Activated naive CD4-positive, alpha-beta T cell treated with anti-CD3 and anti-CD28 coated beads, Interleukin-2, amount 50 U/mL, for 72 hours (primary cell): Measurements from ENCODE around the gene PRSS38. TPM values are rescaled to one million over a fixed set of nuclear protein-coding genes. Genes with fewer than 3 reads are reported as not detected.
"Not testable (repeated sequence)": the region's sequence is repeated elsewhere in the genome, so short reads cannot be mapped to it uniquely, and the experiment has no call there.

ENCODE experiments used
- ATAC-seq, 2 donors: fragments of 150-1000 bp; cut with Tn5 transposase; 2 replicates each; pipeline ENCODE4 v1.10.0; 2021; ENCODE audit warnings: mild to moderate bottlenecking in 2 of 2, moderate library complexity in 2 of 2
- DNase-seq, 2 donors: peaks; one replicate each; pipeline ENCODE4 v3.0.0; 2021 to 2022; ENCODE audit warnings: low spot score in 2 of 2
- H3K27ac Mint-ChIP-seq, 2 donors: one replicate each; pipeline ENCODE4 v1.8.0; 2022; ENCODE audit warnings: mild to moderate bottlenecking in 2 of 2, mixed read lengths in 2 of 2
- H3K36me3 Mint-ChIP-seq, 2 donors: one replicate each; pipeline ENCODE4 v1.8.0; 2022; ENCODE audit warnings: mixed read lengths in 2 of 2
- H3K9me3 Mint-ChIP-seq, 2 donors: one replicate each; pipeline ENCODE4 v1.8.0; 2022; ENCODE audit warnings: mixed read lengths in 2 of 2
- total RNA-seq, 2 donors: library from RNA; stranded (reverse); gene quantifications; one replicate each; pipeline ENCODE4 v1.2.3, GENCODE V29; 2022

Gene PRSS38
- total RNA-seq, 2 donors from 2014 or later = not detected

DNA sequence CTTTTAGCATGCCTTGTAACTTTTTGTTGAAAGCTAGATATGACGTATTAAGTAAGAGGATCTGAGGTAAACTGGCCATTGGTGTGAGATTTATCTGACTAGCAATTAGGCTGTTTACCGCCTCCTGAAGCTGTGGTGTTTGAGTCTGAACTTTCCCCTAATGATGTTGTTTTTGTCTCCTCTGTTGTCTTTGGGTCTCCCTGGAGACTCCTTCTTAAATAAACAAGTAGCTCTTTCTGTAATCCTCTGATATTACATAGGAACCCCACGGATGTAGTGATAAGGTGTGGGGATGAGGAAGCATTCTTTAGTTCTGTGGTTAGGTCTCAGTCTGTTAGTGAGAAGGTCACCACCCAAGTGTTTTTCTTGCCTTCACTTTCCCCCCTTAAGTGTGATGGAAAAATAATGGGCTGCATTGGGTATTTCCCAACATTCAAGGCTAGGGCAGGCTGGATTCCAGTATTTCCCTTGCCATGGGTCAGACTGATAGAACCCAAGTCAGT lies 33.0 kb downstream of the PRSS38 start:
- no peak for ATAC-seq

DNA sequence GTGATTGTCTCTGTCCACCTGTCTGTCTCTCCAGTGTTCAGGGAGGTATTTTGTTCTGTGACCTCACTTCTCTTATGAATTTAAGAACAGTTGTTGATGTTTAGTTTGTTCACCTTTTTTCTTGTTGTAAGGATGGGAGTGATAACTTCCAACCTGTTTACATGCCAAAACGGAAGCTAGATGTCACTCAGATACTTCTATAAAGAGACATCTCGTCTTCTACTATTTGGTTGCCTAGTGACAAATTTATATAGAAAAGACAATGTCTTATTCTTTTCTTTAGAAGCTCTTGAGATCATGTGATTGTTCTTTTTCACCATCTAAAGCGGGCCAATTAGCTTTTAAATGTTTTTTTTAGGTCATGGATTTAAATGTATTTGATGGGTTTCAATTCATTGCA lies 33.8 kb downstream of the PRSS38 start:
- ATAC-seq (no peak), DNase-seq (no peak)
- peaks cover 0 to 6% of the 10 kb centered on the region in 2 donors for H3K36me3 Mint-ChIP-seq
- peaks cover 5 to 6% of the 10 kb centered on the region in 2 donors for H3K9me3 Mint-ChIP-seq
- no peak overlapping the region for H3K27ac Mint-ChIP-seq

More for the DNA sequence above, 33.0 kb downstream of the PRSS38 start:
- DNase-seq = no peak
- Mint-ChIP-seq H3K27ac (no peak overlapping the region), H3K9me3 (peaks cover 5 to 6% of the 10 kb centered on the region in 2 donors), H3K36me3 (peaks cover 0 to 6% of the 10 kb centered on the region in 2 donors)

DNA sequence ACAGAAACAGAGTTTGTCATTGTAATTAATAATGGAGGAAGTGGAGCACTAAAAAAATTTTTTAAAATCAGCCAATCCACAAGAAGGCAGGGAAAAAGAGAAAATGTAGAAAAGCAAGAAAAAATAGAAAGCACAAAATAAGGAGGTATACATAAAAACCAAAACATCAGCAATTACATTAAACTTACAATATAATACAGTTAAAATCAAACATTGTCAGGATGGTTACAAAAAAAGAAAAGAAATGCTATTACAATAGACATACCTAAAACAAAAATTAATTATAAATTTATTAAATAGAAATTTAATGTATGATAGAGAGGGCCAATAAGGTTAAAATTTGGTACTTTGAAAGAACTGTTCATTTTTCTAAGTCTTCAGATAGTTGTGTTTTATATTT lies 38.7 kb downstream of the PRSS38 start:
- Mint-ChIP-seq H3K27ac (no peak overlapping the region), H3K9me3 (no peaks in the 10 kb centered on the region), H3K36me3 (no peaks in the 10 kb centered on the region)
- no peak for DNase-seq
- ATAC-seq = no peak

DNA sequence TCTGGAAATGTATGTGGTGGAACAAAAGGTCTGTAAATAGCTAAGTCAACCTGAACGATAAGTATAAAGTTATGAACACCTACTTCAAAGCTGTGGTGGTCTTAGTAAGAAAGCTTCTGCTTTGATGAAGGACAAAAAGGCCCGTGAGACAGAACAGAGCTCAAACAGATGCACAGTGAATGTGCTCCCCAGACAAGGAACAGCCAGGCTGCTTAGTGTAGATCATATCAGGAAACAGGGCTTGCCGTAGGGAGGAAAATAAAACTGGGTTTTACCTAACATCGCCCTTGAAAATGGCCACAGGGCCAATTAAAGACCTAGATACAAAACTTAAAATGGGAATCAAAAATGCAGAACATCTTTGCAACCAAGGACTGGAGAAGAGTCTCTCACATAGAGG lies 40.2 kb downstream of the PRSS38 start:
- H3K9me3 Mint-ChIP-seq = no peaks in the 10 kb centered on the region
- ATAC-seq = no peak
- H3K27ac Mint-ChIP-seq = no peak overlapping the region
- H3K36me3 Mint-ChIP-seq = no peaks in the 10 kb centered on the region
- DNase-seq = no peak

DNA sequence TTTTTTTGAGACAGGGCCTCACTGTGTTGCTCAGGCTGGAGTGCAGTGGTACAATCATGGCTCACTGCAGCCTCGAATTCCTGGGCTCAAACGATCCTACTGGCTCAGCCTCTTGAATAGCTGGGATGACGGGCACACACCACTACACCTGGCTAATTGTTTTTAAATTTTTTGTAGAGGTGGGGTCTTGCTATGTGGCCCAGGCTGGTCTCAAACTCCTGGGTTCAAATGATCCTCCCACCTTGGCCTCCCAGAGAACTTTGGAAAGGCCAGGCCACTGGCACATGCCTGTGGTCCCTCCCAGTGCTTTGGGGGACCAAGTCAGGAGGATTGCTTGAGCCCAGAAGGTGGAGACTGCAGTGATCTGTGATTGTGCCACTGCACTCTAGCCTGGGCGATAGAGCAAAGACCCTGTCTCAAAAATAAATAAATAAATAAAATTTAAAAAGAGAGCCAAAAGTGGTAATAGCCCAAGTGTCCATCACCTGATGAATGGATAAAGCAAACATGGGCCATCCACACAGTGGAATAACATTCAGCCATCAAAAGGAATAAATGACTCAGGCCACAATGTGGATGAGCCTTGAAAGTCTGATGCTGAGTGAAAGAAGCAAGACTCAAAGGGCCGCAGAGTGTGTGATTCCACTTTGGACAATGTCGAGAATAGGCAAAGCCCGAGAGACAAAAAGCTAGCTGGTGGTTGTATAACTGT lies 40.8 kb downstream of the PRSS38 start:
- ATAC-seq (no peak), DNase-seq (no peak)
- Mint-ChIP-seq H3K36me3 (no peaks in the 10 kb centered on the region), H3K27ac (no peak overlapping the region), H3K9me3 (no peaks in the 10 kb centered on the region)

DNA sequence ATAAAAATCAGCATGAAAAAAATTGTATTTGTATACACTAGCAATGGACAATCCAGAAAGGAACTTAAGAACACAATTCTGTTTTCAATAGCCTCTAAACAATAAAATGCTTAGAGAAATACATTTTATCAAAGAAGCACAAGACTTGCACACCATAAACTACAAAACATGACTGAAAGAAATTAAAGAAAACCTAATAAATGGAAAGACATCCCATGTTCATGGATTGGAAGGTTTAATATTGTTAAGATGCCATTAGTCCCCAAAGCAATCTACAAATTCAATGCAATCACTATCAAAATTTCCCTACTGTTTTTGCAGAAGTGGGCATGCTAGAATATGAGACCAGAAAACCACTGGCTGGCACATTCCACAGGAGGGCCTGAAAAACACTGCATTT lies 49.4 kb downstream of the PRSS38 start:
- H3K36me3 Mint-ChIP-seq = peaks cover 0 to 7% of the 10 kb centered on the region in 2 donors
- H3K27ac Mint-ChIP-seq = no peak overlapping the region
- ATAC-seq (no peak), DNase-seq (no peak)
- H3K9me3 Mint-ChIP-seq = peaks cover 3 to 13% of the 10 kb centered on the region in 2 donors

DNA sequence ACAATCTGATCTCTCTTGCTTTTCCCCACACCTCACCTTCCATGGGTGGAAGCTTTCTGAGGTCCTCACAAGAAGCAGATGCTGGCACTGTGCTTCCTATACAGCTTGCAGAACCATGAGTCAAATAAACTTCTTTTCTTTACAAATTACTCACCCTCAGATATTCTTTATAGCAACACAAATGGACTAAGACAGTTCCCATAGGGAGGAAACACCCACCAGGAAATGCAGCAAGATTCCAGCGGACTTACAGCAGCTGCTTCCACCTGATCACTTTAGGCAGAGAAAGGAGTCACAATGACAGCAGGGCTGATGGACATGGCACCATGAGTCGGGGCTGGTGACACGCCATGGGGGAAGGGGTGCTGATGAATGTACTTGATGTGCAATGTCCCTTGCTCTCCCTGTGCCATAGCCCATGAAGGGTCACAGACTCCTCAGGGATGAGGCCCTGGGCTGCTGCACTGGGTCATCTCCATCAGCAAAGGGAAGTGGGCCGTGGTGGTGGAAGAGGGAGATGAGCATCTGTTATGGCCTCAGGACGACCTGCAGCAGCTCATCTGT lies 53.9 kb downstream of the PRSS38 start:
- H3K27ac Mint-ChIP-seq = no peak overlapping the region
- DNase-seq (no peak), ATAC-seq (peak in 1 of 2 donors; percentile 49)
- peaks cover 7 to 18% of the 10 kb centered on the region in 2 donors for H3K9me3 Mint-ChIP-seq
- peaks cover 0 to 11% of the 10 kb centered on the region in 2 donors for H3K36me3 Mint-ChIP-seq

DNA sequence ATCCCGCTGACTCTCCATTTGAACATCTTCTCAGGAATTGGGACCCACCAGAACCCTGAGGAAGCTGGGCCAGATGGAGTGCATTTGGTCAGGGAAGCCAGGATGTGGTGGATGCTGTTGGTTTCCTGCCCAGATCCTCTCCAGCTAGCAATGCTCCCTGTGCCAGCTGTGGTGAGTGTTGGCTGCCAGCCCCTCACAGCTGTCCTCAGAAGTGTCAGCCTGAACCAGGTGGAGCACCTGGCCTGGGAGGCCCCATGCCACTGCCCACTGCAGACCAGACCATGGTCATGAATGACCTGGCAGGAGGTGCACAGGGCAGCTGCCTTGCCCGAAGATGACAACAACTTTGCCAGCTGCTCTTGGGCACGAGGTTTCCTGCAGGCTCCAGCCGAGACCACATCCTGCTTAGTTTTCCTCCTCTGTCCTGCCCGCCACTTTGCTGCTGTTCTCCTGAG lies 54.4 kb downstream of the PRSS38 start:
- ATAC-seq (peak in 1 of 2 donors; percentile 68), DNase-seq (no peak)
- Mint-ChIP-seq H3K36me3 (peaks cover 0 to 7% of the 10 kb centered on the region in 2 donors), H3K9me3 (peaks cover 10 to 17% of the 10 kb centered on the region in 2 donors), H3K27ac (no peak overlapping the region)

DNA sequence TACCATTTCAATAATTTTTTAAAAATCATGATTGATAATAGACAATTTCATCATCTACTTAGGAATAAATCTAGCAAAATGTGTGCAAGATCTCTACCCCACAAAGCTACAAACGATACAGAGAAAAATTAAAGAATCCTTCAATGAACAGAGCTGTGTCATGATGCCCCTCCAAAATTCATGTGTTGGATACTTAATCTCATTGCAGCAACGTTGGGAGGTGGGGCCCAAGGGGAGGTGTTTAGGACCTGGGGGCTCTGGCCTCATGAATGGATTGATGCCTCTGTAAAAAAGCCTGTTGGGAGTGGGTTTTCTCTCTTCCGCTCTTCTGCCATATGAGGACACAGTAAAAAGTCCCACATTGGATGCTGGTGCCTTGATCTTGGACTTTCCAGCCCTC lies 54.9 kb downstream of the PRSS38 start:
- Mint-ChIP-seq H3K27ac (no peak overlapping the region), H3K36me3 (peaks cover 0 to 7% of the 10 kb centered on the region in 2 donors)

DNA sequence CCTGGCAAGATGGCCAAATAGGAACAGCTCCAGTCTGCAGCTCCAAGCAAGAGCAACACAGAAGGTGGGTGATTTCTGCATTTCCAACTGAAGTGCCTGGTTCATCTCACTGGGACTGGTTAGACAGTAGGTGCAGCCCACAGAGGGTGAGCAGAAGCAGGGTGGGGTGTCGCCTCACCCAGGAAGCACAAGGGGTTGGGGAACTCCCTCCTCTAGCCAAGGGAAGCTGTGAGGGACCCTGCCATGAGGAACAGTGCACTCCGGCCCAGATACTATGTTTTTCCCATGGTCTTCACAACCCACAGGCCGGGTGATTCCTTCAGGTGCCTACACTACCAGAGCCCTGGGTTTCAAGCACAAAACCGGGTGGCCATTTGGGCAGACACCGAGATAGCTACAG lies 56.4 kb downstream of the PRSS38 start:
- ATAC-seq, DNase-seq, H3K36me3 Mint-ChIP-seq, H3K27ac Mint-ChIP-seq: not testable (repeated sequence)
- peaks cover 10 to 15% of the 10 kb centered on the region in 2 donors for H3K9me3 Mint-ChIP-seq

More for the DNA sequence above, 54.9 kb downstream of the PRSS38 start:
- peaks cover 10 to 16% of the 10 kb centered on the region in 2 donors for H3K9me3 Mint-ChIP-seq
- ATAC-seq (no peak), DNase-seq (no peak)

DNA sequence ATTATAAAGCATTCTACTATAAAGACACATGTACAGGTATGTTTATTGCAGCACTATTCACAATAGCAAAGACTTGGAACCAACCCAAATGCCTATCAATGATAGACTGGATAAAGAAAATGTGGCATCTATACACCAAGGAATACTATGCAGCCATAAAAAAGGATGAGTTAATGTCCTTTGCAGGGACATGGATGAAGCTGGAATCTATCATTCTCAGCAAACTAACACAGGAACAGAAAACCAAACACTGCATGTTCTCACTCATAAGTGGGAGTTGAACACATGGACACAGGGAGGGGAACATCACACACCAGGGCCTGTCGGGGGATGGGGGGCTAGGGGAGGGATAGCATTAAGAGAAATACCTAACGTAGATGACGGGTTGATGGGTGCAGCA lies 62.3 kb downstream of the PRSS38 start:
- not testable (repeated sequence) for H3K27ac Mint-ChIP-seq, ATAC-seq, DNase-seq, H3K36me3 Mint-ChIP-seq
- peaks cover 10 to 16% of the 10 kb centered on the region in 2 donors for H3K9me3 Mint-ChIP-seq

DNA sequence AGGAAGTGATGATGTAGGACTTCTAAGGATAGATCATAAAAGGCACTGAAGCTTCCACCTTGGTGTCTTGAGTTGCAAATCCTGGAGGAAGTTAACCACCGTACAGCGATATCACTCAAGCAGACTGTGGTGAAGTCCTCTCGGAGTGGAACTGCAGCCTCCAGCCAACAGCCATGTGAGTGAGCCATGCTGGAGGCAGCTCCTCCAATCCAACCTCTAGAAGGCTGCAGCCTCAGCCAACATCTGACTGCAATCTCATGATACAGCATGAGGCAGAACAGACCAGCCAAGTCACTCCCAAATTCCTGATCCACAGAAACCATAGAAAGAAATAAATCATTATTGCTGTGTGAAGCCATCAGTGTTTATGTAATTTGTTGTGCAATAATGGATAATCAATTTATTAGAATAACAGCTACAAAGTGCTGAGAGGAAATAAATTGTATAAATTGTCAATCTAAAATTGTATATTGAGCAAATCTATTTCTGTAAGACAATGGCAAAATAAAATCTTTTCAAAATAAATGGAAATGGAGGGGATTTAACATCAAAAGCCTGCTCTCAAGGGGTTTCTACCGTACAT lies 65.0 kb downstream of the PRSS38 start:
- ATAC-seq (no peak), DNase-seq (no peak)
- peaks cover 0 to 4% of the 10 kb centered on the region in 2 donors for H3K9me3 Mint-ChIP-seq
- H3K27ac Mint-ChIP-seq = no peak overlapping the region
- H3K36me3 Mint-ChIP-seq = no peaks in the 10 kb centered on the region

DNA sequence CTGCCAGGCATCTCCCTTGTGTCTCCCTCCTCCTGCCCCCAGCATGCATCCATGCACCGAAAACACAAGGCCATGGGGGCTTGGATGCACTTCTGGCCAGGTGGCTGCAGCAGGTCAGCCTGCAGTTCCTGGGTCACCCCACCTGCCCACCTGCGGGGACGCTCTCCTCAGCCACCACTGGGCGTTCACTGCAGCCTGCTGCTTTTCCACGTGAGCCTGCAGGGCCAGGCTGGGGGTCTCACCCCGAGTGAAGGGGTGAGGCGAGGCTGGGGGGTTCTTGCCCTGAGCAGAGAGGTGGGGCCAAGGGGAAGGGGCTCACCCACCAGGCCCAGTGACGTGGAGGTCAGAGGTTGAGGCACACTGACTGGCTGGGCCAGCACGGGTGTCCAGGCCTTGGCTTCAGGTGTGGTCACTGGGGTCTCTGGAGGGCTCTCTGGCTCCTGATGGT lies 67.6 kb downstream of the PRSS38 start:
- no peaks in the 10 kb centered on the region for H3K36me3 Mint-ChIP-seq
- no peaks in the 10 kb centered on the region for H3K9me3 Mint-ChIP-seq
- no peak for ATAC-seq
- H3K27ac Mint-ChIP-seq = no peak overlapping the region
- peak in 1 of 2 donors; percentile 53 for DNase-seq

DNA sequence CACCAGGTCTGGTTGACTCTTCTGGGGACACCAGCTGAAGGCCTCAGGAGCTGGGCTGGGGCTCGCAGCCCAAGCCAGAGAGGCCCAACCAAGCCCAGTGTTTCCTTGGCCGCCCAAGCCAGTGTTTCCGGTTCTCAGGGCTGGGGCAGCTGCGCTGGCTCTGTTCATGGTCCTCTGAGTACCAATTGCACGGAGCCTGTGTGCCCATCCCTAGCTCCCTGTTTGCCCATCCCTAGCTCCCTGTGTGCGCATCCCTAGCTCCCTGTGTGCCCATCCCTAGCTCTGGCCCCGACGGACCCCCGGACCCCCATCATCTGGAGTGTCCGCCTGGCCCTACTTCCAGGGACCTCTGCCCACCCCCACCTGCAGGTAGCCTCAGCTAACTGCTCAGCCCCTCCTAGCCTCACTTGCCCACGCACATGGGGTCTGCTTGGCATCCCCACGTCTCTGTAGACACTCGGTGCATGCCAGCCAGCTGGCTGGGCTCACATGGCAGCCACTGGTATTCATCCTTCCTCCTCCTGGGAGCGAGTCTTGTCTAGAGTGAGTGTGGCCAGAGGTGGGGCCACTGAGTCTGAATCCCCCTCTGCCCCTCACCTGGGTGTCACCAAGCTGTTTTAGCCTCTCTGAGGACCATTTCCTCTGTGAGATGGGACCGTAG lies 68.3 kb downstream of the PRSS38 start:
- DNase-seq (peak in 1 of 2 donors; percentile 43), ATAC-seq (no peak)
- H3K9me3 Mint-ChIP-seq = no peaks in the 10 kb centered on the region
- no peaks in the 10 kb centered on the region for H3K36me3 Mint-ChIP-seq
- H3K27ac Mint-ChIP-seq = no peak overlapping the region

DNA sequence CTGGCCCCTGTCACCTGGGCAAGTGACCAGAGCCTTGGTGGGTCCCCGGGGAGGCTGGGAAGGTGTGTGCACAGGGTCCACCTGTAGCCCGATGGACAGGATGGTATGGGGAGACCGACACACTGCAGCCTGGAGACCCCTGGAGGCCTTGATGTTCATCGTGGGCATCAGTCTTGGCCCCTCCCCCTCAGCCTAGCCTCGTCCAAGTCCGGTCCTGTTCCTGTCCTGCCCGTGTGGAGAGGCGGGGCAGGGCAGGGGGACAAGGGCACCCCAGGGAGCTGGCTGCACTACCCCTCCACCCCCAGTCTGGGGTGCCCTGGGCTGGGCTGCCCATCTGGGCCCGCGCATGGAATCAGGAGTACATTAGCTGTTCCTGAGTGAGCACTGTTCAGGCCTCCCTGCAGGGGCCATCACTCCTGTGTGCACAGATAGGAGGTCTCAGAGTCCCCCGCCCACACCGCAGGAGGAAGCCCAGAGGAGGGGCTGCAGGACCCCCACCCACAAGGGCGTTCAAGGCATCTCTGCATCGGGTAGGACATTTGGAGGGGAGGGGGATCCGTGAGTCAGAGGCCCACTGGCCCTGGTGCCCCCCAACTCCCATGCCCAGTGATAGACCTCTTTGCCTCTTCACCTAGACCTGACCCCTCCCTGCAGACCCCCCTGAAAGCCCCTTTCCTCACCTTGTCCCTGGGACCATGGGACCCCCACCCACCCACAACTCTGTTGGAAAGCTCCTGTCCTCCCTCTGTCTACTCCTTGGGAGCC lies 69.1 kb downstream of the PRSS38 start:
- DNase-seq = peak in 1 of 2 donors; percentile 50
- no peak overlapping the region for H3K27ac Mint-ChIP-seq

DNA sequence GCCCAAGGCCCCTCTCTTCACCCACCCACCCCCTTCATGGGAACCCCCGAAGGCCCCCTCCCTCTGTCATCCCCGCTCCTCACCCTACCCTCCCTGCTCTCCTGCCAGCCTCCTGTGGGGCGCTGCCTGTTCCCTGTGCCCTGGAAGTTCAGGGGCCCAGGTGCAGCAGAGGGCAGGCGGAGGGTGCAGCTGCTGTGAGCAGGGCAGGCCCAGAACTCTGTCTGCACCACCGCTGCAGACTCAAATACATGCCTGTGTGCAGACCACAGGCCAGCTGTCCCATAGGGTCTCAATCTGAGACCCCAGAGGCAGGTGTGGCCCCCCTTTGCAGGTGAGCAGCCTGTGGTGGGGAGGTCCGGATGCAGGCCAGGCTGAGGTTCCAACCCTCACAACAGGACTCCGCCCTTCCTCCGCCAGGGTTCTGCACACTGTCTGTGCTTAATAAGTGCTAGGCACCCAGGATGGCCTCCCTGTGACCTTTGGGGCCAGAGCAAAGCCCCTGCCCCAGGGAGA lies 69.7 kb downstream of the PRSS38 start:
- Mint-ChIP-seq H3K36me3 (no peaks in the 10 kb centered on the region), H3K27ac (peak overlapping the region in 1 of 2 donors; percentile 57), H3K9me3 (no peaks in the 10 kb centered on the region)
- DNase-seq = peak in 1 of 2 donors; percentile 45
- peak in 1 of 2 donors; percentile 38 for ATAC-seq

More for the DNA sequence above, 69.1 kb downstream of the PRSS38 start:
- ATAC-seq = no peak
- Mint-ChIP-seq H3K36me3 (no peaks in the 10 kb centered on the region), H3K9me3 (no peaks in the 10 kb centered on the region)
